A673 (cell line): ENCODE data around the gene FAM124A. TPM values are rescaled to one million over a fixed set of nuclear protein-coding genes. Genes with fewer than 3 reads are reported as not detected.

Source experiments
- BruUV-seq: library from RNA; stranded (reverse); fragments of 400-500 nt; replicated peaks from 2 replicates; lab custom pipeline; 2021; lab: Mats Ljungman, UMichigan
- CTCF ChIA-PET: fragments of 300-600 bp; sonication (Branson Sonifier 250); formaldehyde crosslinking; loops from one replicate; lab custom pipeline; 2022; ENCODE audit warnings: antibody characterized with exemption; lab: Charles Lee
- POLR2A ChIA-PET: fragments of 300-600 bp; sonication (Branson Sonifier 250); formaldehyde crosslinking; loops from one replicate; lab custom pipeline; 2022; ENCODE audit warnings: antibody characterized with exemption; ENCODE audit not compliant: low non-redundant PET; lab: Charles Lee
- DNase-seq: peaks from one replicate; pipeline ENCODE4 v3.0.0-alpha.2; 2015; ENCODE audit warnings: low spot score
- H3K27ac ChIP-seq: fragments of 200-600 bp; sonication (generic); 2 replicates; pipeline ENCODE4 v1.5.1; 2016; ENCODE audit warnings: mixed run types, low read depth, mild to moderate bottlenecking, mixed read lengths, antibody characterized with exemption, low read length; ENCODE audit not compliant: poor library complexity, severe bottlenecking
- H3K27me3 ChIP-seq: fragments of 200-600 bp; sonication (generic); replicated peaks from 2 replicates; pipeline ENCODE4 v1.6.1; 2017; ENCODE audit warnings: mixed run types, low read depth, mild to moderate bottlenecking, mixed read lengths, antibody characterized with exemption, low read length; ENCODE audit not compliant: insufficient read depth, poor library complexity
- H3K36me3 ChIP-seq: fragments of 200-600 bp; sonication (generic); 2 replicates; pipeline ENCODE4 v1.6.1; 2016; ENCODE audit warnings: mixed run types, mild to moderate bottlenecking, mixed read lengths, antibody characterized with exemption, low read length; ENCODE audit not compliant: insufficient read depth, poor library complexity, severe bottlenecking
- H3K4me1 ChIP-seq: fragments of 200-600 bp; sonication (generic); 2 replicates; pipeline ENCODE4 v1.6.1; 2017; ENCODE audit warnings: mixed run types, mild to moderate bottlenecking, mixed read lengths, antibody characterized with exemption, low read length; ENCODE audit not compliant: insufficient read depth, poor library complexity, severe bottlenecking
- H3K4me3 ChIP-seq: fragments of 200-600 bp; sonication (generic); 2 replicates; pipeline ENCODE4 v1.5.1; 2016; ENCODE audit warnings: low read depth, mixed run types, mild to moderate bottlenecking, mixed read lengths, low read length; ENCODE audit not compliant: poor library complexity, severe bottlenecking
- H3K9me3 ChIP-seq: fragments of 200-600 bp; sonication (generic); 2 replicates; pipeline ENCODE4 v1.6.1; 2016; ENCODE audit warnings: mixed run types, low read depth, mild to moderate bottlenecking, mixed read lengths, antibody characterized with exemption, low read length; ENCODE audit not compliant: poor library complexity, severe bottlenecking
- CTCF ChIP-seq: fragments of 300-800, 200-600 bp; sonication (generic); conservative IDR thresholded peaks from 2 replicates; pipeline ENCODE4 v1.5.1; 2017; ENCODE audit warnings: low read depth, mild to moderate bottlenecking, antibody characterized with exemption, low read length, moderate library complexity, mixed read lengths
- EZH2 ChIP-seq: fragments of 200-600 bp; sonication (generic); IDR thresholded peaks from 2 replicates; pipeline ENCODE4 v1.6.1; 2017; ENCODE audit warnings: borderline replicate concordance, low read depth, mild to moderate bottlenecking, mixed read lengths, antibody characterized with exemption, low read length; ENCODE audit not compliant: poor library complexity, severe bottlenecking
- intact Hi-C: fragments of 100-400 bp; cut with micrococcal nuclease; formaldehyde crosslinking; loops from one replicate; pipeline ENCODE4 v1.10.0; 2022; ENCODE audit not compliant: unreplicated experiment
- total RNA-seq: library from RNA; stranded (reverse); gene quantifications from 2 replicates; pipeline ENCODE4 v1.2.3, GENCODE V29; 2021

FAM124A gene
- total RNA-seq, 1 experiment from 2014 or later = 2.1 TPM

GRCh38 chr13:51230477-51231105, 8.4 kb downstream of the FAM124A start:
- H3K36me3 ChIP-seq = no peaks in the 10 kb centered on the region
- TF ChIP-seq CTCF (no peak), EZH2 (no peak)
- no TSS peak for BruUV-seq
- intact Hi-C loops = loop anchor here (5.0 kb wide), 1 partner anchor 52 kb away; no protein-coding TSS in a partner anchor
- ChIA-PET CTCF (no interaction called here), POLR2A (no interaction called here)
- no peak overlapping the region for H3K27ac ChIP-seq
- peak overlapping the region; percentile 11 for H3K4me3 ChIP-seq
- peak; percentile 44 for DNase-seq
- H3K9me3 ChIP-seq = no peaks in the 10 kb centered on the region
- peaks cover 14% of the 10 kb centered on the region for H3K4me1 ChIP-seq
- H3K27me3 ChIP-seq = no peaks in the 10 kb centered on the region

- Histone ChIP-seq H3K9me3 (no peaks in the 10 kb centered on the region), H3K27me3 (no peaks in the 10 kb centered on the region), H3K4me1 (peaks cover 14% of the 10 kb centered on the region), H3K27ac (no peak overlapping the region), H3K4me3 (no peak overlapping the region), H3K36me3 (no peaks in the 10 kb centered on the region)
- CTCF ChIA-PET = no interaction called here
- BruUV-seq = no TSS peak
- no peak for TF ChIP-seq CTCF
- no peak for DNase-seq
- intact Hi-C loops = loop anchor here (5.0 kb wide), 1 partner anchor 51 kb away; no protein-coding TSS in a partner anchor
- POLR2A ChIA-PET = no interaction called here
Measured at GRCh38 chr13:51231456-51231855, 9.3 kb downstream of the FAM124A start.

- H3K4me3 ChIP-seq = no peak overlapping the region
- TF ChIP-seq CTCF = no peak
- no peak for TF ChIP-seq EZH2
- DNase-seq = no peak
- H3K4me1 ChIP-seq = peaks cover 14% of the 10 kb centered on the region
- CTCF ChIA-PET = no interaction called here
- H3K9me3 ChIP-seq = no peaks in the 10 kb centered on the region
- H3K27me3 ChIP-seq = no peaks in the 10 kb centered on the region
- H3K27ac ChIP-seq = no peak overlapping the region
- intact Hi-C loops = loop anchor here (5.0 kb wide), 1 partner anchor 50 kb away; no protein-coding TSS in a partner anchor
- BruUV-seq = no TSS peak
- POLR2A ChIA-PET = no interaction called here
- H3K36me3 ChIP-seq = no peaks in the 10 kb centered on the region
Measured at GRCh38 chr13:51232328-51232727, 10.1 kb downstream of the FAM124A start.
